ENCODE results near the gene ICE2.

DNA sequence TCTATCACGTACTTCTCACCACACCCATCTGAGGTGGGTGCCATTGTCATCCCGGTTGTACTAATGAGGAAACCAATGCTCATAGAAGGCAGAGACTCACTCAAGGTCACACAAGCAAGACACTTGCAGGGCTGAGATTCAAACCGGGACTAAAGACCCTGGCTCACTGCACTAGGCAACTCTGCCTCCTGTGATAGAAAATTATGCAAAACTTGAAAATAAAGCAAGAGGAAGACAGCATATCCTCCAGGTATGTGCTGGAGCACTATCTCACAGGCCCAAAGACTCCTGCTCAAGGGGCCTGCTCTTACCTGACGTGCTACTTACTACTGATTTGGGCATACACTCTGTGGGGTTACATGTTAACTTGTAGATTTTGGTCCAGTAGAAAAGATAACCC, 106.7 kb downstream of the ICE2 start:
- TF ChIP-seq, protein P1, sequence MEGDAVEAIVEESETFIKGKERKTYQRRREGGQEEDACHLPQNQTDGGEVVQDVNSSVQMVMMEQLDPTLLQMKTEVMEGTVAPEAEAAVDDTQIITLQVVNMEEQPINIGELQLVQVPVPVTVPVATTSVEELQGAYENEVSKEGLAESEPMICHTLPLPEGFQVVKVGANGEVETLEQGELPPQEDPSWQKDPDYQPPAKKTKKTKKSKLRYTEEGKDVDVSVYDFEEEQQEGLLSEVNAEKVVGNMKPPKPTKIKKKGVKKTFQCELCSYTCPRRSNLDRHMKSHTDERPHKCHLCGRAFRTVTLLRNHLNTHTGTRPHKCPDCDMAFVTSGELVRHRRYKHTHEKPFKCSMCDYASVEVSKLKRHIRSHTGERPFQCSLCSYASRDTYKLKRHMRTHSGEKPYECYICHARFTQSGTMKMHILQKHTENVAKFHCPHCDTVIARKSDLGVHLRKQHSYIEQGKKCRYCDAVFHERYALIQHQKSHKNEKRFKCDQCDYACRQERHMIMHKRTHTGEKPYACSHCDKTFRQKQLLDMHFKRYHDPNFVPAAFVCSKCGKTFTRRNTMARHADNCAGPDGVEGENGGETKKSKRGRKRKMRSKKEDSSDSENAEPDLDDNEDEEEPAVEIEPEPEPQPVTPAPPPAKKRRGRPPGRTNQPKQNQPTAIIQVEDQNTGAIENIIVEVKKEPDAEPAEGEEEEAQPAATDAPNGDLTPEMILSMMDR (IDR thresholded peaks at IDR 0.05; ENCODE audit: low read depth, low read length), result no peak
- no peak for TF ChIP-seq EZH2phosphoT487 (IDR thresholded peaks at IDR 0.05; ENCODE audit: low read depth)
